OCI-LY1 (cell line): ENCODE results near the gene RABGGTB.
"Not testable (repeated sequence)": the region's sequence is repeated elsewhere in the genome, so short reads cannot be mapped to it uniquely, and the experiment has no call there.

Source experiments
- H2AFZ ChIP-seq: fragments of 200-600 bp; sonication (generic), shearing (Covaris generic); 2 replicates; pipeline ENCODE4 v1.6.0; 2014; ENCODE audit warnings: antibody characterized with exemption, mild to moderate bottlenecking, low read length
- H3F3A ChIP-seq: fragments of 200-600 bp; sonication (generic), shearing (Covaris generic); 2 replicates; pipeline ENCODE4 v1.6.0; 2014; ENCODE audit warnings: mild to moderate bottlenecking, antibody characterized with exemption, low read length, moderate library complexity; ENCODE audit not compliant: insufficient read depth
- H3K27ac ChIP-seq: fragments of 200-600 bp; sonication (generic); 2 replicates; pipeline ENCODE4 v1.5.1; 2014; ENCODE audit warnings: low read length, mixed run types, mild to moderate bottlenecking, low read depth; ENCODE audit not compliant: poor library complexity, severe bottlenecking
- H3K27me3 ChIP-seq: fragments of 200-600 bp; sonication (generic); 2 replicates; pipeline ENCODE4 v1.6.0; 2014; ENCODE audit warnings: antibody characterized with exemption, mild to moderate bottlenecking, low read length, moderate library complexity; ENCODE audit not compliant: insufficient read depth
- H3K36me3 ChIP-seq: fragments of 200-600 bp; sonication (generic); 2 replicates; pipeline ENCODE4 v1.6.1; 2014; ENCODE audit warnings: mild to moderate bottlenecking, antibody characterized with exemption, low read length, moderate library complexity, mixed read lengths; ENCODE audit not compliant: insufficient read depth
- H3K4me1 ChIP-seq: fragments of 200-600 bp; sonication (generic); 2 replicates; pipeline ENCODE4 v1.5.1; 2014; ENCODE audit warnings: mild to moderate bottlenecking, low read length, moderate library complexity; ENCODE audit not compliant: insufficient read depth, severe bottlenecking
- H3K4me2 ChIP-seq: fragments of 200-600 bp; sonication (generic), shearing (Covaris generic); 2 replicates; pipeline ENCODE4 v1.6.1; 2014; ENCODE audit warnings: low read length
- H3K4me3 ChIP-seq: fragments of 200-600 bp; sonication (generic); 2 replicates; pipeline ENCODE4 v1.5.1; 2014; ENCODE audit warnings: low read length, low read depth, mild to moderate bottlenecking, mixed read lengths; ENCODE audit not compliant: poor library complexity, severe bottlenecking
- H3K79me2 ChIP-seq: fragments of 200-600 bp; shearing (Covaris generic); 2 replicates; pipeline ENCODE4 v1.6.1; 2016; ENCODE audit warnings: mixed run types, low read length, mixed read lengths; ENCODE audit not compliant: insufficient read depth
- H3K9ac ChIP-seq: fragments of 200-600 bp; sonication (generic), shearing (Covaris generic); 2 replicates; pipeline ENCODE4 v1.6.1; 2014; ENCODE audit warnings: mild to moderate bottlenecking, low read length, mixed read lengths
- H3K9me2 ChIP-seq: fragments of 200-600 bp; sonication (generic), shearing (Covaris generic); 2 replicates; pipeline ENCODE4 v1.6.1; 2014; ENCODE audit warnings: low read depth, mild to moderate bottlenecking, low read length, mixed read lengths
- H3K9me3 ChIP-seq: fragments of 200-600 bp; shearing (Covaris generic); 2 replicates; pipeline ENCODE4 v1.6.1; 2014; ENCODE audit warnings: low read length, mixed read lengths
- H4K20me1 ChIP-seq: fragments of 200-600 bp; sonication (generic), shearing (Covaris generic); 2 replicates; pipeline ENCODE4 v1.6.0; 2016; ENCODE audit warnings: mild to moderate bottlenecking, low read length; ENCODE audit not compliant: insufficient read depth
- EZH2 ChIP-seq: fragments of 200-600 bp; sonication (generic), shearing (Covaris generic); IDR thresholded peaks from 2 replicates; pipeline ENCODE4 v1.8.0; 2017; ENCODE audit warnings: borderline replicate concordance, mixed run types, mild to moderate bottlenecking, antibody characterized with exemption, low read length, moderate library complexity, mixed read lengths
- TF ChIP-seq, protein P1 (sequence below): fragments of 200-600 bp; sonication (generic), shearing (Covaris generic); IDR thresholded peaks from 2 replicates; pipeline ENCODE4 v1.5.1; 2017; ENCODE audit warnings: mild to moderate bottlenecking, antibody characterized with exemption, low read length, moderate library complexity, mixed read lengths

RABGGTB gene

DNA sequence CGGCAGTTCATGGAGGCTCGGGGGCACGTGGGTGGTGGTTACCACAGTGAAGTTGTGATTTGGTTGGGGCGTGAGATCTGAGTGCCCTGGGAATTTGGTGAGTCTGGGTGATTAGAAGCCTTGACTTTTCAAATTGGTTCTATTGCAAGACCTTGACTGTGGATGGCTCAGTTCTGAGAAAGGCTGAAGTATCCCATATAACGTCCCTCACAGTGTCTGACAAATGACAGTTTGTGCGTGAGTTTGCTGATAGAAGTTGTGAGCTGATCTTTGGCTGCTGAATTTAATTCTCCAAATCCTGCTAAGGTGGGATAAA, 11.2 kb downstream of the RABGGTB start:
- TF ChIP-seq EZH2: no peak
- TF ChIP-seq, protein P1, sequence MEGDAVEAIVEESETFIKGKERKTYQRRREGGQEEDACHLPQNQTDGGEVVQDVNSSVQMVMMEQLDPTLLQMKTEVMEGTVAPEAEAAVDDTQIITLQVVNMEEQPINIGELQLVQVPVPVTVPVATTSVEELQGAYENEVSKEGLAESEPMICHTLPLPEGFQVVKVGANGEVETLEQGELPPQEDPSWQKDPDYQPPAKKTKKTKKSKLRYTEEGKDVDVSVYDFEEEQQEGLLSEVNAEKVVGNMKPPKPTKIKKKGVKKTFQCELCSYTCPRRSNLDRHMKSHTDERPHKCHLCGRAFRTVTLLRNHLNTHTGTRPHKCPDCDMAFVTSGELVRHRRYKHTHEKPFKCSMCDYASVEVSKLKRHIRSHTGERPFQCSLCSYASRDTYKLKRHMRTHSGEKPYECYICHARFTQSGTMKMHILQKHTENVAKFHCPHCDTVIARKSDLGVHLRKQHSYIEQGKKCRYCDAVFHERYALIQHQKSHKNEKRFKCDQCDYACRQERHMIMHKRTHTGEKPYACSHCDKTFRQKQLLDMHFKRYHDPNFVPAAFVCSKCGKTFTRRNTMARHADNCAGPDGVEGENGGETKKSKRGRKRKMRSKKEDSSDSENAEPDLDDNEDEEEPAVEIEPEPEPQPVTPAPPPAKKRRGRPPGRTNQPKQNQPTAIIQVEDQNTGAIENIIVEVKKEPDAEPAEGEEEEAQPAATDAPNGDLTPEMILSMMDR: no peak
- H3K4me2 ChIP-seq: no peak overlapping the region
- H3K36me3 ChIP-seq: peaks cover 49% of the 10 kb centered on the region
- no peak overlapping the region for H2AFZ ChIP-seq
- H3K9me3 ChIP-seq: no peaks in the 10 kb centered on the region
- H3K79me2 ChIP-seq: no peaks in the 10 kb centered on the region
- H3K4me1 ChIP-seq: no peaks in the 10 kb centered on the region
- no peaks in the 10 kb centered on the region for H3K9me2 ChIP-seq
- H3K27me3 ChIP-seq: no peaks in the 10 kb centered on the region
- peaks cover 17% of the 10 kb centered on the region; the same call in 1 of the 2 replicates for H3F3A ChIP-seq
- H3K27ac ChIP-seq: no peak overlapping the region
- H4K20me1 ChIP-seq: no peaks in the 10 kb centered on the region
- no peak overlapping the region for H3K9ac ChIP-seq
- no peak overlapping the region for H3K4me3 ChIP-seq

DNA sequence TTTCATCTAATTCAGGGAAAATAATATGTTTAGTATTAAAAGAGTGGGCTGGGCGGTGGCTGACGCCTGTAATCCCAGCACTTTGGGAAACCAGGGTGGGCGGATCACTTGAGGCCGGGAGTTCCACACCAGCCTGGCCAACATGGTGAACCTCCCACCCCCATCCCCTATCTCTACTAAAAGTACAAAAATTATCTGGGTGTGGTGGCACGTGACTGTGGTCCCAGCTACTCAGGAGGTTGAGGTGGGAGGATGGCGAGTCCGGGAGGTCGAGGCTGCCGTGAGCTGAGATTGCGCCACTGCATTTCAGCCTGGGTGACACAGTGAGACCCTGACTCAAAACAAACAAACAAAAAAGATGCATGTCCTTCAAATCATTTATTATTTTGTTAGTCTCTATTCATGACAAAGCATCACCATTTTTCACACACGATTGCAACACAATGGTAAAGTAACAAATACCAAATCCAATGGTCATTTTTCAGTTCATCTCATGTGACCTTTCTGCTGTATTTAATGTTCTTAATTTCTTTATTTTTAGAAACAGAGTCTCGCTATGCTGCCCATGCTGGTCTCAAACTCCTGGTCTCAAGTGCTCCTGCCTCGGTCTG, 11.7 kb downstream of the RABGGTB start:
- Histone ChIP-seq H3K4me1 (no peaks in the 10 kb centered on the region), H3K9me2 (no peaks in the 10 kb centered on the region), H2AFZ (no peak overlapping the region), H3K4me2 (no peak overlapping the region), H3F3A (peaks cover 17% of the 10 kb centered on the region; the same call in 1 of the 2 replicates), H3K9me3 (no peaks in the 10 kb centered on the region), H3K4me3 (no peak overlapping the region), H3K36me3 (peaks cover 45% of the 10 kb centered on the region), H3K9ac (no peak overlapping the region), H3K79me2 (no peaks in the 10 kb centered on the region), H4K20me1 (no peaks in the 10 kb centered on the region), H3K27me3 (no peaks in the 10 kb centered on the region), H3K27ac (no peak overlapping the region)
- no peak for TF ChIP-seq EZH2
- TF ChIP-seq, protein P1: no peak

DNA sequence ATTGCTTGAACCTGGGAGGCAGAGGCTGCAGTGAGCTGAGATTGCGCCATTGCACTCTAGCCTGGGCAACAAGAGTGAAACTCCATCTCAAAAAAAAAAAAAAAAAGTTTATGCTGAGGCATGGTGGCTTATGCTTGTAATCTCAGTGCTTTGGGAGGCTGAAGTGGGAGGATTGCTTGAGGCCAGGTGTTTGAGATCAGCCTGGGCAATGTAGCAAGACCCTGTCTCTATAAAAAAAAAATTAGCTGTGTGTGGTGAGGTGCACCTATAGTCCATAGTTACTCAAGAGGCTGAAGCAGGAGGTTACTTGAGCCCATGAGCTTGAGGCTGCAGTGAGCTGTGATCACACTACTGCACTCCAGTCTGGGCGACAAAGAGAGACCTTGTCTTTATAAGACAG, 15.4 kb downstream of the RABGGTB start:
- not testable (repeated sequence) for H3K27ac ChIP-seq, H3K4me2 ChIP-seq, H3K4me3 ChIP-seq, H3K27me3 ChIP-seq, H4K20me1 ChIP-seq, H3K36me3 ChIP-seq, H3K9ac ChIP-seq, H3K79me2 ChIP-seq, H3K9me2 ChIP-seq, H2AFZ ChIP-seq, H3K9me3 ChIP-seq, H3K4me1 ChIP-seq
- peaks cover 12% of the 10 kb centered on the region; the same call in 1 of the 2 replicates for H3F3A ChIP-seq

DNA sequence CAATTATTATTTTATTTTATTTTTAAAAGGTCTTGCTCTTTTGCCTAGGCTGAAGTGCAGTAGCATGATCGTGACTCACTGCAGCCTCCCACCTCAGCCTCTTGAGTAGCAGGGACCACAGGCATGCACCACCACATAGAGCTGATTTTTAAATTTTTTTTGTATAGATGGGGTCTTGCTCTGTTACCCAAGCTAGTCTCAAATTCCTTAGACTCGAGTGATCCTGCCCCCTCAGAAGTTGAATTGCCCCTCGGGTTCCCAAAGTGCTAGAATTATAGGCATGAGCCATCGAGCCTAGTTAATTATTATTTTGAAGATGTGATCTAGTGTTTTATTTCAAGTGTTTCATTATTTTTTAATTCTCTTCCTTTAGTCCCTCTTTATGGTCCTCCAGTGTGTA, 22.9 kb downstream of the RABGGTB start:
- Histone ChIP-seq H3K4me3 (no peak overlapping the region), H3K27ac (no peak overlapping the region), H3K79me2 (no peaks in the 10 kb centered on the region), H2AFZ (no peak overlapping the region), H3K4me2 (no peak overlapping the region), H3F3A (no peaks in the 10 kb centered on the region), H4K20me1 (no peaks in the 10 kb centered on the region), H3K9me2 (no peaks in the 10 kb centered on the region), H3K27me3 (no peaks in the 10 kb centered on the region), H3K4me1 (no peaks in the 10 kb centered on the region), H3K36me3 (no peaks in the 10 kb centered on the region), H3K9ac (no peak overlapping the region), H3K9me3 (no peaks in the 10 kb centered on the region)
- TF ChIP-seq EZH2: no peak
- TF ChIP-seq, protein P1: no peak

DNA sequence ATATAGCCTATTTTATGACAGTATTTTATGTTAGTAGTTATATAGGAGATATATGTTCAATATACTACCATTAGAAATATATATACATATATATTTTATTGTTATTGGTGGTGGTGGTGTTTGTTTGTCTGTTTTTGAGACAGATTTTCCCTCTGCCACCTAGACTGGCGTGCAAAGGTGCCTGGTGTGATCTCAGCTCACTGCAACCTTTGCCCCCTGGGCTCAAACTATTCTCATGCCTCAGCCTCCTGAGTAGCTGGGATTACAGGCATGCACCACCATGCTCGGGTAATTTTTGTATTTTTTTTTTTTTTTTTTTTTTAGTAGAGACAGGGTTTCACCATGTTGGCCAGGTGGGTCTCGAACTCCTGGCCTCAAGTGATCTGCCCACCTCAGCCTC, 24.1 kb downstream of the RABGGTB start:
- not testable (repeated sequence) for H3K4me1 ChIP-seq, H3K27ac ChIP-seq, H3K27me3 ChIP-seq, H3K79me2 ChIP-seq, H4K20me1 ChIP-seq, H3K9ac ChIP-seq, H2AFZ ChIP-seq, H3K36me3 ChIP-seq, H3K9me3 ChIP-seq, H3F3A ChIP-seq, H3K4me2 ChIP-seq, H3K9me2 ChIP-seq, H3K4me3 ChIP-seq
